MV-4-11 (cell line): ENCODE data around the gene AFG1L.

Experiments used
- DNase-seq: peaks from one replicate; lab custom pipeline; 2025; lab: John Stamatoyannopoulos, UW

The AFG1L gene

GRCh38 chr6:108454356-108454755, 159.5 kb downstream of the AFG1L start:
- no peak for DNase-seq

GRCh38 chr6:108455688-108456087, 160.8 kb downstream of the AFG1L start:
- no peak for DNase-seq

DNA sequence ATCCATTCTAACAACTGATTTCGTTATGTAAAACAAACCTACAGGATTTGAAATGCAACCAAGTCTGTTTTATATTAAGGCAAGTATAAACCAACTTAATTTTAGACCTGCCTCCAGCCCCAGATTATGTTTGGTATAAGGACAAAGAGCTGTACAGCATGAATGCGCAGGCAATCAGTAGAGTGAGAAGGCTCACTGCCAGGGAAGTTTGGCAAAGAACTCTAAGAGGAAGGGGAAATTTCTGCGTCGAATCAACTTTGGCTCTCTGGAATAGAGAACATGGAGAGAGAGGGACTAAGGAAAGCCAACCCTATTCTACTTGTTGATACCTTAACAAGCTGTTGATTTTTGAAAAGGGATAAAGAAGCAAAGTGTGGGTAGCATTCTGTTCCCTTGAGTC, 168.9 kb downstream of the AFG1L start:
- no peak for DNase-seq

DNA sequence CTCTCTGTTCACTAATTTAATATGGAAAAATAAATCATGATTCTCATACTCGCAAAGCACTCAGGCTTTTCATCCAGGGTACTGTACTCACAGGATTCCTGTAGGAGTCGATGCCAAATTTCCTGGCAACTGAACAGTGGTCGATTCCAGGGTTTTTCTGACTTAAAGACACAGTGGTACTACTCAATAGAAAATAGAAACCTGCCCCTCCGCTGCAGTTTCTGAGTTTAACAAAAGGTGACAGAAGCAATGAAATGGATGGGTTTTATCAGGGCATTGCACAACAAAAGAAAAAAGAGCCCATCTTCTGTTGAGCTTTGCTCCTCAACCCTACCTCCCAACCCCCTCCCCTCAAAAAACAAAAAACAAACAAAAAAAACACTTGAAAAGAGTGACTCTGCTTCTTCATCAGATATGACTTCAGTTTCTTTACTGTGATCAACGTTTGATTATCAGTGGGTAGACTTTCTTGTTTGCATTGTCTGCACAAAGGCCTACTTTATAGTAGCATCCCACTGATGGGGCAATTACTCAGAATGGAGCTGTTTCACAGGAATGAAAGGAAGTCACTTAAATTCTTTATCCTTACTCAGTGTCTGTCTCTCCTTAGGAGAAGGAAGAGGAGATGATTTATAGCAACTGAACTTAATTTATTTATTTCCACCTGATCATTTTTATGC, 169.7 kb downstream of the AFG1L start:
- peak; percentile 61 for DNase-seq

GRCh38 chr6:108465098-108465495, 170.2 kb downstream of the AFG1L start:
- peak; percentile 71 for DNase-seq

- no peak for DNase-seq
Measured at GRCh38 chr6:108468346-108468745, 173.5 kb downstream of the AFG1L start.

DNA sequence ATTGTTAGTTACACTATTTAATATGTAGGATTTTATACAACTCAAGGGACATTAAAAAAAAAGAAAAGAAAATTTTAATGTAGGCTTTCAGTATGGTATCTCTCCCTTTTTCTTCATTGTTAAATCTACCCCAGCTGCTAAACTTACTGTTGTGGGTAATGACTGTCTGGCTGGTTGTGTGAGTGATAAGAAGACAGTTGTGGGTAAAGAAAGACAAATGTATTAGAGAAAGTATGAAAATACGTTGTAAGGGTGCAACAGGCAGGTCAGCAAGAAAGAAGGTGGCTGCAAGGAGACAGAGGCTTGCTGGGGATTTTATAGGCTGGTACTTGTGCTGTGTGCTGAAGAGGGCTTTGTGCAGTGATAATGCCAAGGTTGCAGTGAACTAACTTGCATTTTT, 174.5 kb downstream of the AFG1L start:
- no peak for DNase-seq

DNA sequence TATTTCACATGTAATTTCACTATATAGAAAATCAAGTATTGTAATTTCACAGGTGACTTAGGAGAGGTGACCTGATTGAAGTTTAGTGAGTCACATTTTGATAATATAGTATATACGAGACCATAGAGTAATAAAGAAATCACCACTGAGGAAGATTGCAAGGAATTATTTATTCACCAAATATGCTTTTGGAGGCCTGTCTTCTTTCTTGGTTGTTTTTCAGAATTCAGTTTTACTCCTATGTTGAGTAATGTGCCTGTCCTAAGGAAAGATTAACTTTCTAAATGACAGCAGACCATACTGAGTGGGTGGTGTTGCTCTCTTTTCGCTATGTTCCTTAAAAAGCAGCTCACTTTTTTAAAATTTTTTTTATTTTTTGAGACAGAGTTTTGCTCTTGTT, 178.3 kb downstream of the AFG1L start:
- no peak for DNase-seq

GRCh38 chr6:108476376-108476775, 181.5 kb downstream of the AFG1L start:
- DNase-seq = no peak

- DNase-seq = no peak
Measured at GRCh38 chr6:108476847-108477430, 182.1 kb downstream of the AFG1L start.

GRCh38 chr6:108482559-108482958, 187.7 kb downstream of the AFG1L start:
- no peak for DNase-seq

GRCh38 chr6:108484016-108484415, 189.2 kb downstream of the AFG1L start:
- no peak for DNase-seq

GRCh38 chr6:108489699-108490098, 194.8 kb downstream of the AFG1L start:
- DNase-seq = no peak

- DNase-seq = peak; percentile 48
Measured at GRCh38 chr6:108492131-108492766, 197.4 kb downstream of the AFG1L start.

DNA sequence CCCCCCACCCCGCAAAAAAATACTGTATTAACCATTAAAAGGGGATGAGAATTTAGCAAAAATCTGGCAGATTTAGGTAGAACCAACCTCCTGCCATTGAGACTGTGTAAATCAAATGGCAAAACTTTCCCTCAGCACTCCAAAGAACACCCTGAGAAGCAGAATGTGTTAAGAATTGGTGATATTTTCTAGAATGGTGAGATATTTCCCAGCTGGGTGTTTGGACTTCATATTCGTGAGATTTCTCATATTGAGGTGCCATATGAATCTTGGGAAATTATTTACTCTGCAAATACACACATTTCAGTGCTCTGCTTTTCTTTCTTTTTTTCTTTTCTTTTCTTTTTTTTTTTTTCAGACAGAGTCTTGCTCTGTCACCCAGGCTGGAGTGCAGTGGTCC, 199.6 kb downstream of the AFG1L start:
- DNase-seq = no peak

- peak; percentile 44 for DNase-seq
Measured at GRCh38 chr6:108497883-108498282, 203.0 kb downstream of the AFG1L start.

GRCh38 chr6:108501559-108501958, 206.7 kb downstream of the AFG1L start:
- DNase-seq = no peak

DNA sequence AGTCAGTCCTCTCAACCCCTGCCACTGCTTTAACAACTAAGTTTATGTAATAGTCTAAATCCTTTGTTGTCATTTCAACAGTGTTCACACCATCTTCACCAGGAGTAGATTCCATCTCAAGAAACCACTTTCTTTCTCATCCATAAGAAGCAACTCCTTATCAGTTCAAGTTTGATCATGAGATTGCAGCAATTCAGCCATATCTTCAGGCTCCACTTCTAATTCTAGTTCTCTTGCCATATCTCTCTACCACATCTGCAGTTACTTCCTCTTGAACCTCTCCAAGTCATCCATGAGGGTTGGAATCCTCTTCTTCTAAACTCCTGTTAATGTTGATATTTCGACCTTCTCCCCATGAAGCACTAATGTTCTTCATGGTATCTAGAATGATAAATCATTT, 208.0 kb downstream of the AFG1L start:
- DNase-seq = no peak

DNA sequence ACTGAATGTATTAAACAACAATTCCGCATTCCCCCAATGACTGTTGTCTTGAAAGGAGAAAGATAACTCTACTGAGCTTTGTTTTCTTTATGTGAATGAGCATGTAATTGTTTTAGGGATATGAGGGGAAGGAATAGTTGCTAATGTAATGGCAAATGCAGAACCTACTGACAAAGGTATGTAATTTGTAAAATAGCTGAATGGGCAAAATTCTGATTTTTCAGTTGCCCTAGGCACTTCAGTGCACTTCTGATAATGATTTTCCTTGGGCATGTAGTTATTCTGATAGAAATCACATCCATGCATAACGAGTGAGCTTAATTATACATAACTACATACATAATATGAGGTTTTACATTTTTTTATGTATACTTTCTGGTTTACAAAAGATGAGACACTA, 212.5 kb downstream of the AFG1L start:
- no peak for DNase-seq

- no peak for DNase-seq
Measured at GRCh38 chr6:108510461-108511319, 215.8 kb downstream of the AFG1L start.

- peak; percentile 12 for DNase-seq
Measured at GRCh38 chr6:108518714-108519576, 224.1 kb downstream of the AFG1L start.
